Fibroblast of skin of right quadriceps (primary cell): ENCODE data around the gene MARCKS.

Source experiments
- DNase-seq: peaks from one replicate; pipeline ENCODE4 v3.0.0-alpha.2; 2013

MARCKS gene

GRCh38 chr6:113854531-113855499, 2.3 kb upstream of the MARCKS start:
- DNase-seq, result peak; percentile 95

- DNase-seq, result peak; percentile 63
Measured at GRCh38 chr6:113855500-113856374, 1.4 kb upstream of the MARCKS start.

- DNase-seq, result no peak
Measured at GRCh38 chr6:113856375-113856624, 845 bp upstream of the MARCKS start.

- peak; percentile 64 for DNase-seq
Measured at GRCh38 chr6:113857556-113858479, 673 bp downstream of the MARCKS start.

GRCh38 chr6:113858480-113859348, 1.6 kb downstream of the MARCKS start:
- DNase-seq, result peak; percentile 94

GRCh38 chr6:113859349-113860180, 2.4 kb downstream of the MARCKS start:
- DNase-seq, result peak; percentile 65

GRCh38 chr6:113860181-113860955, 3.2 kb downstream of the MARCKS start:
- peak; percentile 71 for DNase-seq

- DNase-seq, result no peak
Measured at GRCh38 chr6:113862112-113862511, 5.0 kb downstream of the MARCKS start.

- no peak for DNase-seq
Measured at GRCh38 chr6:113870917-113871316, 13.8 kb downstream of the MARCKS start.

GRCh38 chr6:113871975-113872374, 14.8 kb downstream of the MARCKS start:
- DNase-seq, result no peak

GRCh38 chr6:113873043-113873667, 16.0 kb downstream of the MARCKS start:
- DNase-seq, result no peak

GRCh38 chr6:113875470-113875869, 18.3 kb downstream of the MARCKS start:
- DNase-seq, result peak; percentile 82

- DNase-seq, result no peak
Measured at GRCh38 chr6:113876695-113877094, 19.6 kb downstream of the MARCKS start.

GRCh38 chr6:113879186-113880096, 22.3 kb downstream of the MARCKS start:
- peak; percentile 84 for DNase-seq

GRCh38 chr6:113881478-113881980, 24.4 kb downstream of the MARCKS start:
- DNase-seq, result no peak

GRCh38 chr6:113882336-113883022, 25.3 kb downstream of the MARCKS start:
- DNase-seq, result no peak

GRCh38 chr6:113884011-113884410, 26.9 kb downstream of the MARCKS start:
- DNase-seq, result no peak
